Measurements from ENCODE around the gene ARPP19. TPM values are rescaled to one million over a fixed set of nuclear protein-coding genes. Genes with fewer than 3 reads are reported as not detected.

ARPP19 gene
- total RNA-seq, 1 donor from 2014 or later: 104 TPM

DNA sequence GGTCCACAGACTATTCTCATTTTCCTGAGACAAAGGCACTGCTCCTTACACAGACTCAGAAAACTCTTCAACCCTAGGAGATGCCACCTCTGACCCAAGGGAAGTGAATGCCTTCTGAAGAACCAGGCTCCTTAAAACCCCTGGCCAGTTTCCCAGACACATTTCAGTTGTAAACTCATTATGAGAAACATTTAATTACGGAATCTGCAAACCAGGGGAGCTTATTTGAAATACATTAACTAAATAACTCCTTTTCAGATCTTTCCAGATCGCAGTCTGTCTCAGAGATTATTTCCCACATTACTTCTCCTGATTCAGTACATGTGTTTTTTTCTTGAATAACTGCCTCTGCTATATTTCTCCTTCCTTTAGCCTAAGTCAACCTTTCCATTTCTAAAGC is 57.7 kb downstream of the ARPP19 start:
- H3K4me3 ChIP-seq (ENCODE audit: low read depth, low read length): no peak overlapping the region
- no peak for DNase-seq (ENCODE audit: low read depth)
- no peak for TF ChIP-seq CTCF (conservative IDR thresholded peaks at IDR 0.05; ENCODE audit: low read depth, low read length)

DNA sequence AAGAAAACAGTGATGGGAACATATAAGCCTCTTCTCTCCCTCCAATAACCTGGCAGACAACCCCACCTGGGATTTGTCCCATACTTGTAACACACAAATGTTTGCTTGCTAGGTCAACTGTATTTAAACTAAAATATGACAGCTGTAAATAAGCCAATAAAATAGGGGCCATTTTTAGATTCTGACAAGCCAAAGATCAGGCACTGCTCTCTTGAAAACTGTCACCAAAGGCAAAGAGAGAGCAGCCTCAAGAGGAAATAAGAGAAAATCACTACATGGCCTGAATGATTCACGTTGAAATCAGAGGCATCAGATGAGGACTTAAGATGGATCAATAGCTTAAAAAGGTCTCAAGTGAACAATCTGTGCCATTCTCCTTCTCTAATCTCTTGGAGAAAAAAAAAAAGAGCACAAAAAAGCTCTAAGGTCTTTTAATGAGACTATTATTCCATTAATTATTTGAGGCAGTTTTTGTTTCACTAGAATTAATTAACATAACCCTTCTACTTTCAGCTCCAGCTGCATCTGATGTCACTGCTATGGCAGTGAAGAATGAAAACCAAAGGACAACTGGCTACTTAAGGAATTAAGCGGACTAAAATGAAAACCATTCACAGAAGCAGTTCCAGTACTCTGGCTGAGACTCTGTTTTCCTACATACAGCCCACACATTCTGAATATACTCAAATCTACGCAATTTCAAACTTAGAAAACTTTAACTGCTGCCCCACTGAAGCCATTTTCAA is 59.2 kb downstream of the ARPP19 start:
- no peak for TF ChIP-seq CTCF (conservative IDR thresholded peaks at IDR 0.05; ENCODE audit: low read depth, low read length)
- DNase-seq (ENCODE audit: low read depth): no peak
- no peak overlapping the region for H3K4me3 ChIP-seq (ENCODE audit: low read depth, low read length)

- no peak for DNase-seq (ENCODE audit: low read depth)
- no peak for TF ChIP-seq CTCF (conservative IDR thresholded peaks at IDR 0.05; ENCODE audit: low read depth, low read length)
- no peak overlapping the region for H3K4me3 ChIP-seq (ENCODE audit: low read depth, low read length)
Observed at GRCh38 chr15:52506549-52506948, 62.3 kb downstream of the ARPP19 start.

GRCh38 chr15:52505151-52505550 is 63.7 kb downstream of the ARPP19 start:
- TF ChIP-seq CTCF (conservative IDR thresholded peaks at IDR 0.05; ENCODE audit: low read depth, low read length): no peak
- DNase-seq (ENCODE audit: low read depth): no peak

GRCh38 chr15:52503788-52504496 is 64.9 kb downstream of the ARPP19 start:
- H3K4me3 ChIP-seq (ENCODE audit: low read depth, low read length): no peak overlapping the region
- no peak for DNase-seq (ENCODE audit: low read depth)
- no peak for TF ChIP-seq CTCF (conservative IDR thresholded peaks at IDR 0.05; ENCODE audit: low read depth, low read length)

More at GRCh38 chr15:52505151-52505550, 63.7 kb downstream of the ARPP19 start:
- no peak overlapping the region for H3K4me3 ChIP-seq (ENCODE audit: low read depth, low read length)

DNA sequence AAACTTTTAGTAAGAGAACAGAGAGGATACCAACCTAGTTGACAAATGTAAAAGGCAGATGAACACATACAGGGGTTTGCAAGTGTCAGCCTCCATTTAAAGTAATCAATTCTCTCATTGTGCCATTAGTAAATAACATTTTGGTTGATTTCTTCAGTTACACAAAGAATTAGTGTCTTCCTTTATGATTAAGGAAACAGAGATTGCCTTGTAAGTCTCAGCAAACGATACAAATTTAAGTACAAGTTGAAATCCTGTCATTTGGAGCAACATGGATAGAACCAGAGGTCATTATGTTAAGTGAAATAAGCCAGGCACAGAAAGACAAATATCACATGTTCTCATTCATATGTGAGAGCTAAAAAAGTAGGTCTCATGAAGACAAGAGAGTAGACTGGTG is 66.2 kb downstream of the ARPP19 start:
- DNase-seq (ENCODE audit: low read depth): no peak
- no peak for TF ChIP-seq CTCF (conservative IDR thresholded peaks at IDR 0.05; ENCODE audit: low read depth, low read length)
- no peak overlapping the region for H3K4me3 ChIP-seq (ENCODE audit: low read depth, low read length)
